H9 (cell line): ENCODE data around the gene FRZB. TPM values are rescaled to one million over a fixed set of nuclear protein-coding genes. Genes with fewer than 3 reads are reported as not detected.

ENCODE experiments used
- DNase-seq: peaks from one replicate; pipeline ENCODE4 v3.0.0-alpha.2; 2017
- H2AFZ ChIP-seq: one replicate; pipeline ENCODE4 v1.6.1; 2013; ENCODE audit warnings: mild to moderate bottlenecking, low read length, control low read depth, moderate library complexity
- H2AK5ac ChIP-seq: 2 replicates; pipeline ENCODE4 v1.6.1; 2013; ENCODE audit warnings: low read length, control low read depth, mixed read lengths; ENCODE audit not compliant: insufficient read length
- H2BK120ac ChIP-seq: one replicate; pipeline ENCODE4 v1.6.1; 2013; ENCODE audit warnings: low read depth, mild to moderate bottlenecking, low read length, control low read depth, inconsistent platforms; ENCODE audit not compliant: poor library complexity, severe bottlenecking
- H2BK12ac ChIP-seq: 2 replicates; pipeline ENCODE4 v1.6.1; 2013; ENCODE audit warnings: low read length, control low read depth, mixed read lengths, low read depth; ENCODE audit not compliant: insufficient read length
- H2BK15ac ChIP-seq: 2 replicates; pipeline ENCODE4 v1.6.1; 2013; ENCODE audit warnings: low read depth, low read length, control low read depth
- H2BK20ac ChIP-seq: one replicate; pipeline ENCODE4 v1.6.1; 2013; ENCODE audit warnings: low read depth, mild to moderate bottlenecking, low read length, control low read depth, inconsistent platforms; ENCODE audit not compliant: poor library complexity, severe bottlenecking
- H2BK5ac ChIP-seq: 2 replicates; pipeline ENCODE4 v1.6.1; 2013; ENCODE audit warnings: low read length, control low read depth, mixed read lengths; ENCODE audit not compliant: insufficient read length
- H3K14ac ChIP-seq: 2 replicates; pipeline ENCODE4 v1.6.1; 2013; ENCODE audit warnings: low read length, control low read depth; ENCODE audit not compliant: insufficient read depth
- H3K18ac ChIP-seq: 2 replicates; pipeline ENCODE4 v1.6.1; 2013; ENCODE audit warnings: low read depth, mild to moderate bottlenecking, mixed read lengths, low read length, control low read depth; ENCODE audit not compliant: insufficient read length
- H3K23ac ChIP-seq: 2 replicates; pipeline ENCODE4 v1.6.1; 2013; ENCODE audit warnings: low read length, control low read depth, mixed read lengths, low read depth; ENCODE audit not compliant: insufficient read length
- H3K23me2 ChIP-seq: 2 replicates; pipeline ENCODE4 v1.6.1; 2013; ENCODE audit warnings: low read depth, mild to moderate bottlenecking, mixed read lengths, low read length, control low read depth; ENCODE audit not compliant: insufficient read length, poor library complexity, severe bottlenecking
- H3K27ac ChIP-seq: 2 replicates; pipeline ENCODE4 v1.5.1; 2013; ENCODE audit warnings: low read length, control low read depth, mixed read lengths, low read depth; ENCODE audit not compliant: insufficient read length
- H3K27me3 ChIP-seq: 2 replicates; pipeline ENCODE4 v1.6.1; 2013; ENCODE audit warnings: low read length, control low read depth, inconsistent platforms; ENCODE audit not compliant: insufficient read depth
- H3K4ac ChIP-seq: 2 replicates; pipeline ENCODE4 v1.6.1; 2013; ENCODE audit warnings: low read depth, mild to moderate bottlenecking, control low read depth, inconsistent platforms, low read length, moderate library complexity
- H3K4me1 ChIP-seq: 2 replicates; pipeline ENCODE4 v1.6.1; 2013; ENCODE audit warnings: low read length, control low read depth, inconsistent platforms; ENCODE audit not compliant: insufficient read depth
- H3K4me2 ChIP-seq: 2 replicates; pipeline ENCODE4 v1.6.1; 2013; ENCODE audit warnings: low read length, control low read depth, mixed read lengths; ENCODE audit not compliant: insufficient read length, insufficient read depth
- H3K56ac ChIP-seq: 2 replicates; pipeline ENCODE4 v1.6.1; 2013; ENCODE audit warnings: low read depth, mild to moderate bottlenecking, mixed read lengths, low read length, control low read depth; ENCODE audit not compliant: insufficient read length
- H3K79me1 ChIP-seq: 2 replicates; pipeline ENCODE4 v1.6.1; 2013; ENCODE audit warnings: low read depth, mild to moderate bottlenecking, moderate library complexity, low read length, control low read depth, inconsistent platforms; ENCODE audit not compliant: insufficient read depth, poor library complexity, severe bottlenecking
- H3K79me2 ChIP-seq: 2 replicates; pipeline ENCODE4 v1.6.1; 2013; ENCODE audit warnings: low read length, control low read depth, inconsistent platforms; ENCODE audit not compliant: insufficient read depth
- H3K9ac ChIP-seq: 2 replicates; pipeline ENCODE4 v1.6.1; 2013; ENCODE audit warnings: low read length, control low read depth, mixed read lengths; ENCODE audit not compliant: insufficient read length; ENCODE audit errors: extremely low read depth
- H3K9me3 ChIP-seq: one replicate; pipeline ENCODE4 v1.6.1; 2013; ENCODE audit warnings: low read depth, low read length, inconsistent platforms; ENCODE audit not compliant: control insufficient read depth
- H3T11ph ChIP-seq: one replicate; pipeline ENCODE4 v1.6.1; 2013; ENCODE audit warnings: mild to moderate bottlenecking, low read length, control low read depth, inconsistent platforms
- H4K20me1 ChIP-seq: one replicate; pipeline ENCODE4 v1.6.1; 2013; ENCODE audit not compliant: control insufficient read depth, insufficient read length, insufficient read depth
- H4K5ac ChIP-seq: 2 replicates; pipeline ENCODE4 v1.6.1; 2013; ENCODE audit warnings: low read depth, mild to moderate bottlenecking, mixed read lengths, low read length, control low read depth; ENCODE audit not compliant: insufficient read length
- H4K8ac ChIP-seq: replicated peaks from 2 replicates; pipeline ENCODE4 v1.6.1; 2013; ENCODE audit warnings: low read length, control low read depth, mixed read lengths, low read depth; ENCODE audit not compliant: insufficient read length
- H4K91ac ChIP-seq: 2 replicates; pipeline ENCODE4 v1.6.1; 2013; ENCODE audit warnings: low read depth, mild to moderate bottlenecking, moderate library complexity, mixed read lengths, low read length, control low read depth; ENCODE audit not compliant: insufficient read length
- H3K27ac Mint-ChIP-seq, 3 experiments: 2 replicates in 2 of 3; 3 replicates in 1 of 3; pipeline ENCODE4 v1.8.0; 2020 to 2021; ENCODE audit warnings: mixed read lengths in 3 of 3, mild to moderate bottlenecking in 1 of 3, moderate library complexity in 1 of 3
- H3K27me3 Mint-ChIP-seq: 2 replicates; pipeline ENCODE4 v1.8.0; 2021; ENCODE audit warnings: low read depth, mild to moderate bottlenecking, moderate library complexity, mixed read lengths
- H3K36me3 Mint-ChIP-seq, 3 experiments: 2 replicates in 2 of 3; 3 replicates in 1 of 3; pipeline ENCODE4 v1.8.0; 2020 to 2021; ENCODE audit warnings: low read depth in 3 of 3, mixed read lengths in 3 of 3; ENCODE audit not compliant: insufficient read depth in 1 of 3
- H3K4me1 Mint-ChIP-seq, 2 experiments: 2 replicates each; pipeline ENCODE4 v1.8.0; 2020; ENCODE audit warnings: mixed read lengths in 2 of 2
- H3K4me3 Mint-ChIP-seq, 2 experiments: 2 replicates in 1 of 2; 3 replicates in 1 of 2; pipeline ENCODE4 v1.8.0; 2020 to 2021; ENCODE audit warnings: mild to moderate bottlenecking in 2 of 2, mixed read lengths in 2 of 2, moderate library complexity in 1 of 2
- H3K9me3 Mint-ChIP-seq, 2 experiments: 2 replicates in 1 of 2; 3 replicates in 1 of 2; pipeline ENCODE4 v1.8.0; 2020; ENCODE audit warnings: mild to moderate bottlenecking in 2 of 2, mixed read lengths in 2 of 2, moderate library complexity in 1 of 2
- CTCF ChIP-seq: fragments of 200-600 bp; sonication (generic); conservative IDR thresholded peaks from 3 replicates; pipeline ENCODE4 v1.8.0; 2021; ENCODE audit warnings: antibody characterized with exemption, mild to moderate bottlenecking
- WGBS: extraction: QIAGEN DNeasy Blood & Tissue Kit; methylation state at CpG from one replicate; pipeline ENCODE4 v1.1.7; 2013; ENCODE audit warnings: missing lambda C conversion rate, low lambda C conversion rate, mixed read lengths; ENCODE audit not compliant: insufficient read length; ENCODE audit errors: extremely low coverage; 5-methylcytosine and 5-hydroxymethylcytosine counted together
- total RNA-seq: library from RNA; stranded (reverse); gene quantifications from 2 replicates; pipeline ENCODE4 v1.2.1, GENCODE V29; 2021

FRZB gene
- total RNA-seq, 1 experiment from 2014 or later: 1.1 TPM

GRCh38 chr2:182897137-182897536 is 30.7 kb upstream of the FRZB start:
- H3K4me1 ChIP-seq: no peaks in the 10 kb centered on the region

More at GRCh38 chr2:182897137-182897536, 30.7 kb upstream of the FRZB start:
- no peaks in the 10 kb centered on the region; a peak in 1 of 5 replicates for H3K9me3 Mint-ChIP-seq
- no peaks in the 10 kb centered on the region; the same call in 1 of the 2 replicates for H3K27me3 ChIP-seq
- no peak overlapping the region for H3K23ac ChIP-seq
- DNase-seq: no peak
- H3K4me1 Mint-ChIP-seq: no peaks in the 10 kb centered on the region
- H2BK5ac ChIP-seq: no peak overlapping the region
- H3K4me3 Mint-ChIP-seq: no peak overlapping the region
- H4K20me1 ChIP-seq: no peaks in the 10 kb centered on the region
- H2BK12ac ChIP-seq: no peak overlapping the region
- no peak for TF ChIP-seq CTCF
- no peaks in the 10 kb centered on the region for H3K27me3 Mint-ChIP-seq
- no peak overlapping the region for H2BK120ac ChIP-seq
- no peak overlapping the region for H2BK20ac ChIP-seq
- H3K79me2 ChIP-seq: no peaks in the 10 kb centered on the region
- H4K5ac ChIP-seq: no peak overlapping the region
- H3K9me3 ChIP-seq: no peaks in the 10 kb centered on the region
- no peak overlapping the region for H3K4ac ChIP-seq
- no peak overlapping the region for H3K56ac ChIP-seq
- no peak overlapping the region for H4K8ac ChIP-seq
- no peak overlapping the region for H3K4me2 ChIP-seq
- no peak overlapping the region for H3K18ac ChIP-seq
- H2AFZ ChIP-seq: no peak overlapping the region
- H3K9ac ChIP-seq: no peak overlapping the region
- H3K36me3 Mint-ChIP-seq: no peaks in the 10 kb centered on the region; a peak in 1 of 7 replicates
- no peak overlapping the region for H2BK15ac ChIP-seq
- no peaks in the 10 kb centered on the region for H3K23me2 ChIP-seq
- H3K27ac Mint-ChIP-seq: no peak overlapping the region
- no peak overlapping the region for H4K91ac ChIP-seq
- no peak overlapping the region for H3K14ac ChIP-seq
- no CpG with 5 or more reads among the region's 1 CpG for WGBS
- H3T11ph ChIP-seq: no peak overlapping the region
- no peak overlapping the region for H2AK5ac ChIP-seq
- no peaks in the 10 kb centered on the region for H3K79me1 ChIP-seq
- H3K27ac ChIP-seq: no peak overlapping the region
